ENCODE data around the gene CALHM4.

DNA sequence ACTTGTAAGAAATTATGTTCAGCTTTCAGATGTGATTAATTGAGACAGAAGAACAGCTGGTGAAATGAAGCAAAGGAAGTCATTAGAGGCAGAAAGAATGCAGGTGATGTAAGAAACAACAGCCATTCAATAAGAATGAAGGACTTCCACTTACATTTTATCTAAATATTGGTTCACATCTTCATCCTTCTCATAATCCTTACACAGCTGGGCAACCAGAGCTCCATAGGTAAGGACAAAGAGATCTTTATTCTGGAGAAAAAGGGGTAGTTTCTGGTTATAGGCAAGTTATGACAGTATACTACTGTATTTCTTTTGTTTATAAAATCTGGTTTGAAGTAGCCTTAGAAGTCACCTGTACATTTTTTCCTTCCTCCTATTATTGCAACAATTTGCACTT is 10.4 kb upstream of the CALHM4 start:
- TF ChIP-seq CTBP1 (IDR thresholded peaks at IDR 0.05; ENCODE audit: borderline replicate concordance) (no peak), BHLHE40 (IDR thresholded peaks at IDR 0.05; ENCODE audit: borderline replicate concordance) (no peak), FOXA1 (IDR thresholded peaks at IDR 0.05) (no peak), SP1 (IDR thresholded peaks at IDR 0.05) (no peak), TARDBP (IDR thresholded peaks at IDR 0.05) (no peak)
- TF ChIP-seq, protein P1, sequence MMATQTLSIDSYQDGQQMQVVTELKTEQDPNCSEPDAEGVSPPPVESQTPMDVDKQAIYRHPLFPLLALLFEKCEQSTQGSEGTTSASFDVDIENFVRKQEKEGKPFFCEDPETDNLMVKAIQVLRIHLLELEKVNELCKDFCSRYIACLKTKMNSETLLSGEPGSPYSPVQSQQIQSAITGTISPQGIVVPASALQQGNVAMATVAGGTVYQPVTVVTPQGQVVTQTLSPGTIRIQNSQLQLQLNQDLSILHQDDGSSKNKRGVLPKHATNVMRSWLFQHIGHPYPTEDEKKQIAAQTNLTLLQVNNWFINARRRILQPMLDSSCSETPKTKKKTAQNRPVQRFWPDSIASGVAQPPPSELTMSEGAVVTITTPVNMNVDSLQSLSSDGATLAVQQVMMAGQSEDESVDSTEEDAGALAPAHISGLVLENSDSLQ (IDR thresholded peaks at IDR 0.05) = no peak

Data from HEK293T (cell line).